Suprapubic skin (tissue), 4 donors: ENCODE data around the gene AKR1B15.

Experiments used
- CTCF ChIP-seq, 2 donors: fragments of 200-600 bp in 1 of 2; fragments of 450-650 bp in 1 of 2; sonication (generic) in 1 of 2; IDR thresholded peaks; one replicate each; pipeline ENCODE4 v1.5.1; 2016 to 2019; ENCODE audit warnings: antibody characterized with exemption in 2 of 2, mild to moderate bottlenecking in 1 of 2, moderate library complexity in 1 of 2
- EP300 ChIP-seq: sonication (generic); formaldehyde crosslinking; IDR thresholded peaks from one replicate; pipeline ENCODE4 v1.6.1; 2017; ENCODE audit warnings: antibody characterized with exemption
- POLR2A ChIP-seq, 2 donors: fragments of 450-650 bp; IDR thresholded peaks; one replicate each; pipeline ENCODE4 v1.6.1; 2017; ENCODE audit warnings: antibody characterized with exemption in 2 of 2, mild to moderate bottlenecking in 2 of 2, moderate library complexity in 2 of 2
- POLR2AphosphoS5 ChIP-seq, 3 donors: sonication (generic); formaldehyde crosslinking; IDR thresholded peaks; one replicate each; pipeline ENCODE4 v1.6.1; 2017; ENCODE audit warnings: antibody characterized with exemption in 3 of 3

- TF ChIP-seq CTCF (IDR thresholded peaks at IDR 0.05) (no peak), POLR2AphosphoS5 (IDR thresholded peaks at IDR 0.05) (no peak), EP300 (no peak), POLR2A (IDR thresholded peaks at IDR 0.05) (no peak)
These were observed 16.5 kb upstream of the AKR1B15 start for GRCh38 chr7:134532180-134532953.
